MM.1S (cell line): ENCODE data around the gene DNAJC15.

ENCODE experiments used
- DNase-seq: peaks from one replicate; pipeline ENCODE4 v3.0.0-alpha.2; 2015
- H2AFZ ChIP-seq: fragments of 300-600 bp; sonication (generic); 2 replicates; pipeline ENCODE4 v1.6.0; 2016; ENCODE audit warnings: antibody characterized with exemption, low read length
- H3F3A ChIP-seq: fragments of 300-600 bp; sonication (generic); 2 replicates; pipeline ENCODE4 v1.6.1; 2016; ENCODE audit warnings: mild to moderate bottlenecking, antibody characterized with exemption, low read length, moderate library complexity, mixed read lengths; ENCODE audit not compliant: insufficient read depth
- H3K27ac ChIP-seq: fragments of 300-600 bp; sonication (generic); 2 replicates; pipeline ENCODE4 v1.5.1; 2016; ENCODE audit warnings: mild to moderate bottlenecking, low read length
- H3K27me3 ChIP-seq: fragments of 300-600 bp; sonication (generic); replicated peaks from 2 replicates; pipeline ENCODE4 v1.6.0; 2016; ENCODE audit warnings: low read length; ENCODE audit not compliant: insufficient read depth
- H3K36me3 ChIP-seq: fragments of 300-600 bp; sonication (generic); replicated peaks from 2 replicates; pipeline ENCODE4 v1.6.1; 2016; ENCODE audit warnings: mild to moderate bottlenecking, low read length, mixed read lengths; ENCODE audit not compliant: insufficient read depth
- H3K4me1 ChIP-seq: fragments of 300-600 bp; sonication (generic); 2 replicates; pipeline ENCODE4 v1.6.1; 2016; ENCODE audit warnings: low read length, mixed read lengths
- H3K4me2 ChIP-seq: fragments of 300-600 bp; sonication (generic); 2 replicates; pipeline ENCODE4 v1.6.0; 2016; ENCODE audit warnings: low read depth, low read length
- H3K4me3 ChIP-seq: fragments of 300-600 bp; sonication (generic); 2 replicates; pipeline ENCODE4 v1.5.1; 2016; ENCODE audit warnings: low read length, mixed read lengths
- H3K79me2 ChIP-seq: fragments of 300-600 bp; sonication (generic); 2 replicates; pipeline ENCODE4 v1.6.1; 2016; ENCODE audit warnings: mixed run types, low read length, mixed read lengths
- H3K9ac ChIP-seq: fragments of 300-600 bp; sonication (generic); 2 replicates; pipeline ENCODE4 v1.6.1; 2016; ENCODE audit warnings: low read length, mixed read lengths
- H3K9me2 ChIP-seq: fragments of 300-600 bp; sonication (generic); replicated peaks from 2 replicates; pipeline ENCODE4 v1.6.1; 2016; ENCODE audit warnings: mild to moderate bottlenecking, low read length, mixed read lengths; ENCODE audit not compliant: insufficient read depth
- H3K9me3 ChIP-seq: fragments of 300-600 bp; sonication (generic); replicated peaks from 2 replicates; pipeline ENCODE4 v1.6.1; 2016; ENCODE audit warnings: mild to moderate bottlenecking, low read length, mixed read lengths; ENCODE audit not compliant: insufficient read depth
- H4K20me1 ChIP-seq: fragments of 300-600 bp; sonication (generic); 2 replicates; pipeline ENCODE4 v1.6.1; 2016; ENCODE audit warnings: mild to moderate bottlenecking, low read length, moderate library complexity, mixed read lengths; ENCODE audit not compliant: insufficient read depth
- CTCF ChIP-seq: fragments of 300-600 bp; sonication (generic); IDR thresholded peaks from 2 replicates; pipeline ENCODE4 v1.5.1; 2016; ENCODE audit warnings: antibody characterized with exemption, low read length, mixed read lengths
- EZH2 ChIP-seq: fragments of 300-600 bp; sonication (generic); optimal IDR thresholded peaks from 2 replicates; pipeline ENCODE3; 2017; ENCODE audit warnings: low read depth, mild to moderate bottlenecking, antibody characterized with exemption, low read length, mixed read lengths
- EZH2phosphoT487 ChIP-seq: fragments of 300-600 bp; sonication (generic); IDR thresholded peaks from 2 replicates; pipeline ENCODE4 v1.6.1; 2018; ENCODE audit warnings: antibody characterized with exemption, low read length

DNAJC15 gene

DNA sequence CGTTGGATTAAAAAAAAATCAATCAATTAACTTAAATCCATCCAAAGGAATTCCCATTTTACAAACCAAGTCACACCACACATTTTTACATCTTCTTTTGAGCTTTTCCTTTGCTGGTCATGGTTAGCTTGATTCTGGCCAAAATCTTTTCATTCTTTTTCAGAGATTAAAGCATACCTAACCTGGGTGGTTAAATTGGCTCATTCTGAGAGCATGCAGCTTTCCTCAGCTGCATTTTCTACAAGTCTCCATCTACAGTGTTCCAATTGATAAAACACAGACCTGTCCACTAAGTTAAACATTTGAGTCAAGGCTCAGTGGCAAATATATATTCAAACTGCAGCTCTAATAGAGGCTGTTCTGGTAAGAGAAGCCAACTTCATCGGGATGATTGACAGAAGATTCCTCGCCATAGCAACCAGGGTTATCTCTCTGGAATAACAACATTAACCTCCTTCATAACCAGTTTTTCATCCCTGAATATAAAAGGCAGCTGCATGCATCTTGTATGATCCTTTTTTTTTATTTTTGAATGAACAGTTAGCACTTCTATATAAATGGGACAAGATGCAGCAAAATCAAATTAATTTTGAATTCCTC is 106.2 kb downstream of the DNAJC15 start:
- no peaks in the 10 kb centered on the region for H3K36me3 ChIP-seq
- H3F3A ChIP-seq, result no peaks in the 10 kb centered on the region
- TF ChIP-seq EZH2phosphoT487 (no peak), EZH2 (no peak), CTCF (no peak)
- H3K4me2 ChIP-seq, result no peak overlapping the region
- H4K20me1 ChIP-seq, result no peaks in the 10 kb centered on the region
- no peaks in the 10 kb centered on the region for H3K4me1 ChIP-seq
- no peak overlapping the region for H3K9ac ChIP-seq
- DNase-seq, result no peak
- H3K9me3 ChIP-seq, result no peaks in the 10 kb centered on the region
- H3K9me2 ChIP-seq, result no peaks in the 10 kb centered on the region
- H2AFZ ChIP-seq, result no peak overlapping the region
- no peaks in the 10 kb centered on the region for H3K79me2 ChIP-seq
- H3K27ac ChIP-seq, result no peak overlapping the region
- no peaks in the 10 kb centered on the region for H3K27me3 ChIP-seq
- H3K4me3 ChIP-seq, result no peak overlapping the region

DNA sequence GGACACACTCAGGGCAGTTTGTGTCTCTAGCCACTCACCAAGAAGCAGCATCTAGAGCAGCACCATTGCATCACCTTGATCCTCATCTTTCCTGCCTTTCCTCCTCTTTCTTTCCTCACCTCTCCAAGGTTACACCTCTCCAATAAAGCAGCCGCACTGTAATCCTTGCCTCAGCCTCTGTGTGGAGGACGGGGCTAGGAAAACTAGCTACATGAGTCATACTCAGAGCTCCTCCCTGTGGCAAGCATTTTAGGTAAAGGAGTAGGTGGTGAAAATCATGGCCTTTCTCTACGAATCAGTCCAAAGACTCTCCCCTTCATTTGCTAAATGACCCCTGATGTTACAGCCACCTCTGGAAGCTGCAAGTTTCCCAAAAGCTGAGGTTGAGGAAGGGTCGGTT is 108.9 kb downstream of the DNAJC15 start:
- Histone ChIP-seq H2AFZ (no peak overlapping the region), H3K9ac (no peak overlapping the region), H3K79me2 (no peaks in the 10 kb centered on the region), H3K27me3 (no peaks in the 10 kb centered on the region), H3K4me1 (no peaks in the 10 kb centered on the region), H3K9me3 (no peaks in the 10 kb centered on the region), H4K20me1 (no peaks in the 10 kb centered on the region), H3K4me2 (no peak overlapping the region), H3K4me3 (no peak overlapping the region), H3F3A (no peaks in the 10 kb centered on the region), H3K9me2 (no peaks in the 10 kb centered on the region), H3K27ac (no peak overlapping the region), H3K36me3 (no peaks in the 10 kb centered on the region)
- no peak for TF ChIP-seq CTCF
- TF ChIP-seq EZH2phosphoT487, result no peak
- TF ChIP-seq EZH2, result no peak
- no peak for DNase-seq

- H3K79me2 ChIP-seq, result no peaks in the 10 kb centered on the region
- H3K4me2 ChIP-seq, result no peak overlapping the region
- H3K9me3 ChIP-seq, result no peaks in the 10 kb centered on the region
- no peaks in the 10 kb centered on the region for H4K20me1 ChIP-seq
- H3K27ac ChIP-seq, result no peak overlapping the region
- H3K27me3 ChIP-seq, result no peaks in the 10 kb centered on the region
- no peak for DNase-seq
- H3K36me3 ChIP-seq, result no peaks in the 10 kb centered on the region
- H2AFZ ChIP-seq, result no peak overlapping the region
- no peak for TF ChIP-seq EZH2
- TF ChIP-seq CTCF, result no peak
- TF ChIP-seq EZH2phosphoT487, result no peak
- no peaks in the 10 kb centered on the region for H3F3A ChIP-seq
- no peaks in the 10 kb centered on the region for H3K4me1 ChIP-seq
- H3K9me2 ChIP-seq, result no peaks in the 10 kb centered on the region
- no peak overlapping the region for H3K4me3 ChIP-seq
- no peak overlapping the region for H3K9ac ChIP-seq
Observed at GRCh38 chr13:43132911-43133310, 109.5 kb downstream of the DNAJC15 start.
